Muscle of back (tissue), 11 donors: Measurements from ENCODE around the gene CNNM1. TPM values are rescaled to one million over a fixed set of nuclear protein-coding genes. Genes with fewer than 3 reads are reported as not detected.

Experiments used
- DNase-seq, 3 donors: peaks; one replicate each; pipeline versions ENCODE4 v3.0.0 to v3.0.0-alpha.2; 2013
- polyA plus RNA-seq, 10 donors: library from polyadenylated mRNA; unstranded; fragments of 120-200 nt; gene quantifications; one replicate each; pipeline ENCODE4 v1.2.1, GENCODE V29; 2013; ENCODE audit not compliant: insufficient read length in 10 of 10

CNNM1 gene
- polyA plus RNA-seq, 10 donors: 0.01 to 0.19 (median 0.08) TPM; not detected in 5

GRCh38 chr10:99337311-99337811, 8.2 kb downstream of the CNNM1 start:
- no peak for DNase-seq

GRCh38 chr10:99337901-99338300, 8.7 kb downstream of the CNNM1 start:
- no peak for DNase-seq

- DNase-seq: no peak
Observed at GRCh38 chr10:99339077-99339476, 9.9 kb downstream of the CNNM1 start.

GRCh38 chr10:99339563-99340047, 10.4 kb downstream of the CNNM1 start:
- DNase-seq: no peak

- no peak for DNase-seq
Observed at GRCh38 chr10:99340650-99341049, 11.5 kb downstream of the CNNM1 start.

GRCh38 chr10:99341248-99341647, 12.1 kb downstream of the CNNM1 start:
- no peak for DNase-seq

GRCh38 chr10:99341860-99342490, 12.8 kb downstream of the CNNM1 start:
- DNase-seq: peak in 1 of 3 donors; percentile 19

GRCh38 chr10:99343262-99343661, 14.1 kb downstream of the CNNM1 start:
- DNase-seq: no peak

GRCh38 chr10:99344715-99345114, 15.6 kb downstream of the CNNM1 start:
- no peak for DNase-seq

- no peak for DNase-seq
Observed at GRCh38 chr10:99345350-99345749, 16.2 kb downstream of the CNNM1 start.

GRCh38 chr10:99346247-99346646, 17.1 kb downstream of the CNNM1 start:
- DNase-seq: peak in 1 of 3 donors; percentile 25

- DNase-seq: no peak
Observed at GRCh38 chr10:99347672-99348071, 18.5 kb downstream of the CNNM1 start.

GRCh38 chr10:99353182-99353581, 24.0 kb downstream of the CNNM1 start:
- DNase-seq: no peak

GRCh38 chr10:99357691-99358090, 28.5 kb downstream of the CNNM1 start:
- DNase-seq: no peak

GRCh38 chr10:99358101-99358500, 28.9 kb downstream of the CNNM1 start:
- no peak for DNase-seq

- DNase-seq: no peak
Observed at GRCh38 chr10:99360934-99361333, 31.8 kb downstream of the CNNM1 start.

- DNase-seq: peak in 1 of 3 donors; percentile 31
Observed at GRCh38 chr10:99364125-99364524, 35.0 kb downstream of the CNNM1 start.

- no peak for DNase-seq
Observed at GRCh38 chr10:99365311-99365710, 36.2 kb downstream of the CNNM1 start.

- peak in 1 of 3 donors; percentile 10 for DNase-seq
Observed at GRCh38 chr10:99365736-99366135, 36.6 kb downstream of the CNNM1 start.

- DNase-seq: no peak
Observed at GRCh38 chr10:99366666-99367065, 37.5 kb downstream of the CNNM1 start.

GRCh38 chr10:99368646-99369045, 39.5 kb downstream of the CNNM1 start:
- DNase-seq: peak in 1 of 3 donors; percentile 29

- DNase-seq: no peak
Observed at GRCh38 chr10:99369126-99369525, 40.0 kb downstream of the CNNM1 start.

- DNase-seq: no peak
Observed at GRCh38 chr10:99369551-99369950, 40.4 kb downstream of the CNNM1 start.

- no peak for DNase-seq
Observed at GRCh38 chr10:99370993-99371392, 41.8 kb downstream of the CNNM1 start.
